DND-41 (cell line): ENCODE data around the gene STKLD1.
"Not testable (repeated sequence)": the region's sequence is repeated elsewhere in the genome, so short reads cannot be mapped to it uniquely, and the experiment has no call there.

ENCODE experiments used
- ATAC-seq: fragments of 200-7000 bp; cut with Tn5 transposase; 3 replicates; pipeline ENCODE4 v1.9.1; 2021; ENCODE audit warnings: low read depth; ENCODE audit not compliant: insufficient read depth
- DNase-seq: peaks from one replicate; pipeline ENCODE4 v3.0.0-alpha.2; 2020
- H2AFZ ChIP-seq: 2 replicates; pipeline ENCODE4 v1.6.0; 2012; ENCODE audit warnings: low read depth, low read length
- H3K27ac ChIP-seq: 2 replicates; pipeline ENCODE4 v1.5.1; 2012; ENCODE audit warnings: low read length, inconsistent platforms
- H3K27me3 ChIP-seq: fragments of 200-600 bp; sonication (generic); 2 replicates; pipeline ENCODE4 v1.6.0; 2012; ENCODE audit warnings: low read length, mild to moderate bottlenecking, inconsistent platforms; ENCODE audit not compliant: insufficient read depth, poor library complexity
- H3K36me3 ChIP-seq: 2 replicates; pipeline ENCODE4 v1.5.1; 2012; ENCODE audit warnings: low read length, inconsistent platforms; ENCODE audit not compliant: insufficient read depth
- H3K4me1 ChIP-seq: 2 replicates; pipeline ENCODE4 v1.5.1; 2012; ENCODE audit warnings: mild to moderate bottlenecking, low read length; ENCODE audit not compliant: insufficient read depth
- H3K4me2 ChIP-seq: 2 replicates; pipeline ENCODE4 v1.6.0; 2012; ENCODE audit warnings: mild to moderate bottlenecking, moderate library complexity, low read length, inconsistent platforms; ENCODE audit not compliant: insufficient read depth
- H3K4me3 ChIP-seq, 2 experiments: fragments of 200-600 bp in 1 of 2; shearing (Covaris generic) in 1 of 2; 2 replicates each; pipeline ENCODE4 v1.5.1; 2012 to 2016; ENCODE audit warnings: inconsistent platforms in 2 of 2, low read length in 2 of 2, mild to moderate bottlenecking in 2 of 2, low read depth in 1 of 2, moderate library complexity in 1 of 2
- H3K79me2 ChIP-seq: 2 replicates; pipeline ENCODE4 v1.6.0; 2012; ENCODE audit warnings: low read length, inconsistent platforms; ENCODE audit not compliant: insufficient read depth
- H3K9ac ChIP-seq: 2 replicates; pipeline ENCODE4 v1.6.0; 2012; ENCODE audit warnings: low read depth, mild to moderate bottlenecking, inconsistent platforms, low read length, moderate library complexity
- H3K9me3 ChIP-seq: 2 replicates; pipeline ENCODE4 v1.5.1; 2012; ENCODE audit warnings: low read length, moderate library complexity, mild to moderate bottlenecking, inconsistent platforms; ENCODE audit not compliant: insufficient read depth, severe bottlenecking
- H4K20me1 ChIP-seq: 2 replicates; pipeline ENCODE4 v1.6.0; 2012; ENCODE audit warnings: low read length; ENCODE audit not compliant: insufficient read depth
- EZH2 ChIP-seq: IDR thresholded peaks from 3 replicates; pipeline ENCODE4 v1.6.1; 2012; ENCODE audit warnings: borderline replicate concordance, low read depth, mild to moderate bottlenecking, moderate library complexity, low read length, inconsistent platforms; ENCODE audit not compliant: severe bottlenecking
- TF ChIP-seq, protein P1 (sequence below): IDR thresholded peaks from 2 replicates; pipeline ENCODE4 v1.5.1; 2012; ENCODE audit warnings: borderline replicate concordance, low read length, moderate library complexity, mild to moderate bottlenecking; ENCODE audit not compliant: poor library complexity, severe bottlenecking; ENCODE audit errors: extremely low read depth

The STKLD1 gene

DNA sequence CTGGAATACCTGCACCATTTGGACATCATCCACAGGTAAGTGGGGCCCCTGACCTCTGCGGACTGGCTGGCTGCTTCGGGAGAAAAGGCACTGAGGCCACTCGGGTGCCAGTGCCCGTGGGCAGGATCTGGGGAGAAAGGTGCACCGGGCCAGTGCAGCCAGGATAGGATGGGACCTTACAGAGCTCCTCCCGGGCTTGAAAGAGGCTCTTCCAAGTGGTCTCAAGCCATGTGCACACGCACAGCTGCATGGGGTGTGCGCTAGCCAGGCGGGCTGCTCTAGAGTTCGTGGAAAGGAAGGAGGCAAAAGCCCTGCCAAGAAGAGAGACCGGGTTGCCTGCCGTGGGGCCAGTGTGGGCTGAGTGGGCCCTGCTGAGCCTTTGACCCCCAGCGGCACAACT lies 13.4 kb downstream of the STKLD1 start:
- Histone ChIP-seq H3K4me2 (no peak overlapping the region), H3K79me2 (no peaks in the 10 kb centered on the region), H4K20me1 (no peaks in the 10 kb centered on the region), H3K27me3 (no peaks in the 10 kb centered on the region), H3K36me3 (no peaks in the 10 kb centered on the region), H2AFZ (no peak overlapping the region), H3K27ac (no peak overlapping the region), H3K9me3 (no peaks in the 10 kb centered on the region), H3K4me1 (no peaks in the 10 kb centered on the region), H3K9ac (no peak overlapping the region), H3K4me3 (no peak overlapping the region)
- TF ChIP-seq, protein P1, sequence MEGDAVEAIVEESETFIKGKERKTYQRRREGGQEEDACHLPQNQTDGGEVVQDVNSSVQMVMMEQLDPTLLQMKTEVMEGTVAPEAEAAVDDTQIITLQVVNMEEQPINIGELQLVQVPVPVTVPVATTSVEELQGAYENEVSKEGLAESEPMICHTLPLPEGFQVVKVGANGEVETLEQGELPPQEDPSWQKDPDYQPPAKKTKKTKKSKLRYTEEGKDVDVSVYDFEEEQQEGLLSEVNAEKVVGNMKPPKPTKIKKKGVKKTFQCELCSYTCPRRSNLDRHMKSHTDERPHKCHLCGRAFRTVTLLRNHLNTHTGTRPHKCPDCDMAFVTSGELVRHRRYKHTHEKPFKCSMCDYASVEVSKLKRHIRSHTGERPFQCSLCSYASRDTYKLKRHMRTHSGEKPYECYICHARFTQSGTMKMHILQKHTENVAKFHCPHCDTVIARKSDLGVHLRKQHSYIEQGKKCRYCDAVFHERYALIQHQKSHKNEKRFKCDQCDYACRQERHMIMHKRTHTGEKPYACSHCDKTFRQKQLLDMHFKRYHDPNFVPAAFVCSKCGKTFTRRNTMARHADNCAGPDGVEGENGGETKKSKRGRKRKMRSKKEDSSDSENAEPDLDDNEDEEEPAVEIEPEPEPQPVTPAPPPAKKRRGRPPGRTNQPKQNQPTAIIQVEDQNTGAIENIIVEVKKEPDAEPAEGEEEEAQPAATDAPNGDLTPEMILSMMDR, result no peak
- no peak for TF ChIP-seq EZH2
- DNase-seq (no peak), ATAC-seq (no peak)

DNA sequence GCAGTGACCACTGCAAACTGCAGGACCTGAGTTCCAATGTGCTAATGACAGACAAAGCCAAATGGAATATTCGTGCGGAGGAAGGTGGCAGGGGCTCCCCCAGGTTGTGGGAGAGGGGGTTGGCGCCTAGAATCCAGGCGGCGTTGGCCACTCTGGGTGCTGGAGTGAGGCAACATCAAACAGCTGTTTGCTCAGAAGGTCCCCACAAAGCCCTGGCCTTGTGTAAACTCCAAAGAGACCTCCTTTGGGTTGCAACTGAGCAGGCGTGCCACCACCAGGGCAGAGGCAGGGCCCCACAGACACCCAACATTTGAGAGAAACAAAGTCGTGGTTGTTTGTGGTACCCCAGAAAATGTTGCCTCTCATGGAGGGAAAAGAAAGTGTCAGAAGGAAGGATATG lies 14.5 kb downstream of the STKLD1 start:
- no peaks in the 10 kb centered on the region for H3K9me3 ChIP-seq
- H3K27ac ChIP-seq, result no peak overlapping the region
- H3K4me1 ChIP-seq, result no peaks in the 10 kb centered on the region
- no peak for DNase-seq
- no peaks in the 10 kb centered on the region for H3K79me2 ChIP-seq
- no peak overlapping the region for H2AFZ ChIP-seq
- H3K4me3 ChIP-seq, result no peak overlapping the region
- H4K20me1 ChIP-seq, result no peaks in the 10 kb centered on the region
- no peaks in the 10 kb centered on the region for H3K36me3 ChIP-seq
- no peak overlapping the region for H3K4me2 ChIP-seq
- no peak overlapping the region for H3K9ac ChIP-seq
- no peaks in the 10 kb centered on the region for H3K27me3 ChIP-seq
- ATAC-seq, result no peak
- TF ChIP-seq, protein P1, result no peak
- no peak for TF ChIP-seq EZH2

DNA sequence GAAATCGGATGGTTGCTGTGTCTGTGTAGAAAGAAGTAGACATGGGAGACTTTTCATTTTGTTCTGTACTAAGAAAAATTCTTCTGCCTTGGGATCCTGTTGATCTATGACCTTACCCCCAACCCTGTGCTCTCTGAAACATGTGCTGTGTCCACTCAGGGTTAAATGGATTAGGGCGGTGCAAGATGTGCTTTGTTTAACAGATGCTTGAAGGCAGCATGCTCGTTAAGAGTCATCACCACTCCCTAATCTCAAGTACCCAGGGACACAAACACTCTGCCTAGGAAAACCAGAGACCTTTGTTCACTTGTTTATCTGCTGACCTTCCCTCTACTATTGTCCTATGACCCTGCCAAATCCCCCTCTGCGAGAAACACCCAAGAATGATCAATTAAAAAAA lies 15.3 kb downstream of the STKLD1 start:
- not testable (repeated sequence) for H3K27me3 ChIP-seq, H4K20me1 ChIP-seq, H3K4me1 ChIP-seq, H3K9ac ChIP-seq, H3K4me2 ChIP-seq, H2AFZ ChIP-seq, H3K79me2 ChIP-seq, H3K36me3 ChIP-seq, ATAC-seq, H3K9me3 ChIP-seq, H3K4me3 ChIP-seq, DNase-seq, H3K27ac ChIP-seq

DNA sequence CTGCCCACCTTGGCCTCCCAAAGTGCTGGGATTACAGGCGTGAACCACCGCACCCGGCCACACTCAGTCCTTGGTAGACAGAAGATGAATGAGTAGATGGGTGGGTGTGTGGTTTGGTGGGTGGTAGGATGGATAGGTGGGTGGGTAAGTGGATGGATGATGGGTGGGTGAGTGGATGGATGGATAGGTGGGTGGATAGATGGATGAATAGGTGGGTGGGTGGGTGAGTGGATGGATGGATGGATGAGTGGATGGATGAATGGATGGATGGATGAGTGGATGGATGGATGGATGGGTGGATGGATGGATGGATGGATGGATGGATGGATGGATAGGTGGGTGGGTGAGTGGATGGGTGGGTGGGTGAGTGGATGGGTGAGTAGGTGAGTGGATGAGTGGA lies 16.1 kb downstream of the STKLD1 start:
- DNase-seq, H3K27ac ChIP-seq, H3K4me1 ChIP-seq, H3K27me3 ChIP-seq, H4K20me1 ChIP-seq, H2AFZ ChIP-seq, ATAC-seq, H3K4me3 ChIP-seq, H3K36me3 ChIP-seq, H3K9me3 ChIP-seq, H3K9ac ChIP-seq, H3K4me2 ChIP-seq, H3K79me2 ChIP-seq: not testable (repeated sequence)

GRCh38 chr9:133393399-133393798 lies 17.2 kb downstream of the STKLD1 start:
- Histone ChIP-seq H3K27me3 (no peaks in the 10 kb centered on the region), H3K79me2 (no peaks in the 10 kb centered on the region), H3K4me2 (no peak overlapping the region), H3K9me3 (no peaks in the 10 kb centered on the region), H2AFZ (no peak overlapping the region), H4K20me1 (no peaks in the 10 kb centered on the region), H3K4me3 (no peak overlapping the region), H3K4me1 (no peaks in the 10 kb centered on the region), H3K36me3 (no peaks in the 10 kb centered on the region), H3K9ac (no peak overlapping the region), H3K27ac (no peak overlapping the region)
- TF ChIP-seq, protein P1, result no peak
- no peak for TF ChIP-seq EZH2
- no peak for DNase-seq
- no peak for ATAC-seq
